HG03139 (cell line): ENCODE measurements around the gene NXPH3.

Source experiments
- ATAC-seq: cut with Tn5 transposase; IDR thresholded peaks from one replicate; pipeline ENCODE4 v1.9.1; 2021; ENCODE audit not compliant: unreplicated experiment

NXPH3 gene

DNA sequence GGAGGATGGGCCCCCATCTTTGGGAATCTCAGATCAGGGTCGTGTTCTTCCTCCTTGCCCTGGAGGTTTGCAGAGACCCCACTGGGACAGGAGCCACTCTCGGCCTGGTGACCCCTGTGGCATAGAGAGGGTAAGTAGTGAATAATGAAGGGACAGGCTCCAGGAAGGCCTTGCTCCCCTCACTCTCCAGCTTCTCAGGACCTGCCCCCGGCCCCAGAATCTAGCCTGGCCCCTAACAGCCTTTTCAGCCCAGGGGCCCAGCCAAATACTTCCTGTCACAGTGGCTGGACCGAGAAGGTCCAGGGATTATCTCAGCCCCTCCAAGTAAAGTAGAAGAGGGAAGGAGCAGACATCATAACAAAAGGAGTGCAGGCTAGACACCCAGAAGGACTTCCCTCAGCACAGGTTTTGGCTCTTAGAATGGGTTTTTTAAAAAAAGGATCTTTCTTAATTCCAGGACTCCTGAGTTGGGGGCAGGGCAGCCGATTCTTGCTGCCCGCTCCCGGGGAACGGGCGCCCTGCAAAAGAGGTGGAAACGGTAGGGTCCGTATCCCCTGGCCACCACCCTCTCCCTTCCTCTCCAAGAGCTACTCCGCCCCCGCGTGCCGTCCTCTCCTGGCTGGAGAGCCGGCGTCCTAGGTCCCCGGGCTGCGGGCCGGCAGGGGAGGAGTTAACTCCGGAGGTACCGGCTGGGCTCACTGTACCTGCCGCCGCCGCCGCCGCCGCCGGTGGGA lies 559 bp upstream of the NXPH3 start:
- no peak for ATAC-seq

- ATAC-seq: no peak
Measured at GRCh38 chr17:49576088-49576916, 631 bp downstream of the NXPH3 start.

DNA sequence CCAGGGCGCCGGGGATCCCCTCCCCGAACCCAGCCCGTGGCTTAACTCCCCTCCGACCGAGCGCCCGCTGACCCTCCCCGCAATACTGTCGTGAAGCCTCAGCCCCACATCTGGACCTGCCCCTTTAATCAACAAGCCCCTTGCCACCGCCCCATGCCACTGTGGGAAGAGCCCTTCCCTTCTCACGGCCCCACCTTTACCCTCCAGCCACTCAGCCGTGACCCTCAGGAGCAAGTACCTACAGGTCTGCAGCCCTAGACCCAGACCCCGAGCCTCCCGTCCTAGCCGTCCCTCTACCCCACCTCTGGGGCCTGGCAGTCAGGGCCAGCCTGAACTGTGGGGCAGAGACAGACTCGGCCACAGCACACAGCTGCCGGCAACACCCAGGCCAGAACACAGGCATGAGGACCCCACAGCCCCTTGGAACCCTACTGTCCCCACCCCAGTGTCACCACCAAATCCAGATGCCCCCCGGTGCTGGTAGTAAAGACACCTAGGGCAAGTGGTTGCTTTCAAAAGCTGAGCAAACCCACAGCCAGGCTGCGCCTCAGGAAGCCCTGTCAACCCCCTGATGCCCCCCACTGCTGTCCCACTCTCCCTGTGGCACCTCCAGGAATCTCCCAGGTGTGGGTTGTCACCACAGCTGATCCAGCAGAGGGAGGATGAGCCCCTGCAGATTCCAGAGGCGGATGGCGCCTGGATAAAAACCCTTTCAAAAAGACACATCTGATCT lies 1.4 kb downstream of the NXPH3 start:
- no peak for ATAC-seq

GRCh38 chr17:49577650-49577934 lies 1.9 kb downstream of the NXPH3 start:
- ATAC-seq: no peak

DNA sequence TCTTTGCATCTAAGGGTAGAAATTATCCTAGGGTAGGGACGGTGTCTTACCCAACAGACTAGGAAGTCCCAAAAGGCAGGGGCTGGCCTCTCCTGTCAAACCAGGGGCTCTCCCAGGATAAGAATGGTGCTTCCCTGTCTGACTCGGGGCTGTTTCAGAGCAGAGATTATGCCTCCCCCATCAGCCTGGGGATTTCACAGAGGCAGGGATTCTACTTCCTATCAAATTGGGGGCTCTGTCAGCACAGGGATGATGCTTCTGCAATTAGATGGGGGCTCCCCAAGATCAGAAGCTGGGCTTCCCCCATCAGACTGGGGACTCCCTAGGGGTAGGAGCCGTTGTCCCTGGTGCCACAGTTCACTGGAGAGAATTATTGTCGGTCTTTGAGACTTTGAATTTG lies 2.3 kb downstream of the NXPH3 start:
- ATAC-seq: no peak

GRCh38 chr17:49578414-49578813 lies 2.7 kb downstream of the NXPH3 start:
- no peak for ATAC-seq

DNA sequence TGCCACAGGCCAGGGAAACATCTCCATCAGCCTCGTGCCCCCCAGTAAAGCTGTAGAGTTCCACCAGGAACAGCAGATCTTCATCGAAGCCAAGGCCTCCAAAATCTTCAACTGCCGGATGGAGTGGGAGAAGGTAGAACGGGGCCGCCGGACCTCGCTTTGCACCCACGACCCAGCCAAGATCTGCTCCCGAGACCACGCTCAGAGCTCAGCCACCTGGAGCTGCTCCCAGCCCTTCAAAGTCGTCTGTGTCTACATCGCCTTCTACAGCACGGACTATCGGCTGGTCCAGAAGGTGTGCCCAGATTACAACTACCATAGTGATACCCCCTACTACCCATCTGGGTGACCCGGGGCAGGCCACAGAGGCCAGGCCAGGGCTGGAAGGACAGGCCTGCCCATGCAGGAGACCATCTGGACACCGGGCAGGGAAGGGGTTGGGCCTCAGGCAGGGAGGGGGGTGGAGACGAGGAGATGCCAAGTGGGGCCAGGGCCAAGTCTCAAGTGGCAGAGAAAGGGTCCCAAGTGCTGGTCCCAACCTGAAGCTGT lies 3.4 kb downstream of the NXPH3 start:
- ATAC-seq: no peak

- ATAC-seq: no peak
Measured at GRCh38 chr17:49579522-49579921, 3.9 kb downstream of the NXPH3 start.

- no peak for ATAC-seq
Measured at GRCh38 chr17:49580055-49580721, 4.5 kb downstream of the NXPH3 start.

DNA sequence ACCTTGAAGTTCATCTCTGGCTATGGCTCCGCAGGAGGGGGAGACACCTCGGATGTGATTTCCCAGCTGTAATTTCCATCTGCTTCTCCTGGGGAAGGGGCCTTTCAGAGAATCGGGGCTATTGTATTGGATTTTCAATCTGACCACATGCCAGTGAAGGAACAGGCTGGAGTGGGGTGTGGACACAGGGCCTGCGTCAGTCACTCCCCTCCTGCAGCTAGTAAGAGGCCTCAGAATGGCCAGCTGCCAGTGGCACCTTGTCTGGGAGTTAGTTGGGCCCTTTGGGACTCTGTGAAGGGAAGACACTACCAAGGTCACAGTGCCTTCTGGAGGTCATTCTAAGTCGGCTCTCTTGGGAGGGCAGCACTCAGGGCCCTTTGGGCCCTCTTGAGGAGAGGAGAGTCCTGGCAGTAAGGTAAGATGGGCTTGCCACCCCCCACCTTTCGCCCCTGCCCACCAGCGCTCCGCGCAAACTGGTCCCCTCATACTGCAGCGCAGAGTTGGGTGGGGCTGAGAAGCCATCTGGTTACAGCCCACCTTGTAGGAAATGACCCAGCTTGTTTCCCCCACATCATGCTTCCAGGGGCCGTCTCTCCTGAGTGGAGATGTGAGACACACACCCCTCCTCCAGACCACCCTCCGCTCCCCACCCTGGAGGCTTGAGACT lies 5.4 kb downstream of the NXPH3 start:
- no peak for ATAC-seq

DNA sequence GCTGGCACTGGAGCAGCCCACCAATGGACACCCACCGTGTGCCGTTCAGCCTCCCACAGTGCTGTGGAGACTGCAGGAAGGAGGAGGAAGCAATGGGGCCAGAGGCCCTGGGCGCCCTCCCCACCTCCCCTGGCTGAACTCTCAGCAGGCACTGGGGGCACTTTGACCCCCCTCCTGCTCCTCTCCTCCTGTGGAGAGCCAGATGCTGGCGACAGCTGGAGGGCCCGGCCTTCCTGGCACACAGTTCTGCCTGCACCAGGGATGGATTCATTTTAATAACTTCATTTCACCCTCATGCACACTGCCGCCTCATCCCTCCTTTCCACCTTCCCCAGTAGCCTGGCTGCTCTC lies 6.0 kb downstream of the NXPH3 start:
- no peak for ATAC-seq

GRCh38 chr17:49582055-49582722 lies 6.5 kb downstream of the NXPH3 start:
- no peak for ATAC-seq

- ATAC-seq: no peak
Measured at GRCh38 chr17:49582789-49583188, 7.1 kb downstream of the NXPH3 start.

GRCh38 chr17:49583226-49583625 lies 7.6 kb downstream of the NXPH3 start:
- ATAC-seq: no peak

GRCh38 chr17:49583889-49584288 lies 8.2 kb downstream of the NXPH3 start:
- ATAC-seq: no peak

GRCh38 chr17:49585422-49586027 lies 9.9 kb downstream of the NXPH3 start:
- ATAC-seq: no peak

DNA sequence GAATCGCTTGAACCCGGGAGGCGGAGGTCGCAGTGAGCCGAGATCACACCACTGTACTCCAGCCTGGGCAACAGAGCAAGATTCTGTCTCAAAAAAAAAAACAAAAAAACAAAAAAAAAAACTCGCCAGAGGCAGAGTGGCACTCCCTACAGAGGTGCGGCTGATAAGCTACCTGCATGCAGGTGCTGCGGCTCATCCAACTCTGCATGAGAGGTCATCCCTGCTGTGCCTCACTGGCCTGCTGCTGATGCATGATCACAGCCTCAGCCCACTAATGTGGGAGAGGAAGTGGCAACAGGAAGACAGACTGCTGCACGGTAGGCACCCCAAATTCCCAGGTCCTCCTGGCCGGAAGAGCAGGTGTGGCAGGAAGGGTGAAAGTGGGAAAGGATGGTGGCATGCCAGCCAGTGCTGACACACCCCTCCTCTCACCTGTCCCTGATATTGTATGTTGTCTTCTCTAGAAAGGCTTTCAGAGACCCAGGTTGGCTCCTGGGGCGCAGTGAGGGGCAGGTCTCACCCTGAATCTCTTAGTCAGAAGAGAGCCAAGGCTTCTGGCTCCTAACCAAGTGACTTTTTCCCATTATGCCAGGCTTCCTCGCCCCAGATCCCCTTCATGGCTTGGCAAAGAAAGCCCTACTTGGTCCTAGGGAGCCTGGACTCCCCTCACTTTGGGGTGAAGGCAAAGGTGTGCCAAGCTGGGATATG lies 11.8 kb downstream of the NXPH3 start:
- no peak for ATAC-seq

DNA sequence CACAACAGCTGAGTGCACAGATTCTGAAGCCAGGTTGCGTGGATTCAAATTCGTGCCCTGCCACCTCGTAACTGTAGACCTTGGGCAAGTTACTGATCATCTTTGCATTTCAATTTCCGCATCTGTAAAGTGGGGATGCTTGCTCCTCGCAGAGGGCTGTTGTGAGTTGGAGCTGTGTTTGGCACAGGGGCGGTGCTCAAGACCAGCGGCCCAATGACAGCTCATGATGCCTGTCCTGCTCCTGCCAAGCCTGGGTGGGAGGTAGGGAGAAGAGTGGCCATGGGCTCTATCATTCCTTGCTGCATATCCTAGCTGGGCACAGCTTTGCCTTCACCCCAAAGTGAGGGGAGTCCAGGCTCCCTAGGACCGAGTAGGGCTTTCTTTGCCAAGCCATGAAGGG lies 12.6 kb downstream of the NXPH3 start:
- no peak for ATAC-seq
